SJCRH30 (cell line): ENCODE data around the gene ZNF320. TPM values are rescaled to one million over a fixed set of nuclear protein-coding genes. Genes with fewer than 3 reads are reported as not detected.
A peak's percentile ranks its signal among the peaks of the same experiment; 100 is the strongest.
"Not testable (repeated sequence)": the region's sequence is repeated elsewhere in the genome, so short reads cannot be mapped to it uniquely, and the experiment has no call there.

Experiments used
- DNase-seq, 2 experiments: peaks; one replicate each; pipeline ENCODE4 v3.0.0-alpha.2; 2015 to 2020
- H3K27ac ChIP-seq: fragments of 250-450 bp; sonication (Bioruptor Pico); 2 replicates; pipeline ENCODE4 v1.5.1; 2020; ENCODE audit warnings: mild to moderate bottlenecking, moderate library complexity
- H3K27me3 ChIP-seq: fragments of 250-450 bp; sonication (Bioruptor Pico); 2 replicates; pipeline ENCODE4 v1.5.1; 2020; ENCODE audit warnings: mild to moderate bottlenecking, moderate library complexity
- H3K36me3 ChIP-seq: fragments of 250-450 bp; sonication (Bioruptor Pico); 2 replicates; pipeline ENCODE4 v1.5.1; 2020; ENCODE audit warnings: mild to moderate bottlenecking, moderate library complexity
- H3K4me1 ChIP-seq: fragments of 250-450 bp; sonication (Bioruptor Pico); 2 replicates; pipeline ENCODE4 v1.5.1; 2020; ENCODE audit warnings: mild to moderate bottlenecking, moderate library complexity
- H3K4me3 ChIP-seq: fragments of 250-450 bp; sonication (Bioruptor Pico); 2 replicates; pipeline ENCODE4 v1.5.1; 2020; ENCODE audit warnings: mild to moderate bottlenecking, moderate library complexity
- H3K9me3 ChIP-seq: fragments of 250-450 bp; sonication (Bioruptor Pico); replicated peaks from 2 replicates; pipeline ENCODE4 v1.5.1; 2020; ENCODE audit warnings: mild to moderate bottlenecking, moderate library complexity
- total RNA-seq: library from RNA; depleted of rRNA; stranded (reverse); fragments of >200 nt; shearing (Covaris generic); gene quantifications from 2 replicates; pipeline ENCODE4 v1.2.3, GENCODE V29; 2014

ZNF320 gene
- total RNA-seq, 1 experiment from 2014 or later = 15.3 TPM

GRCh38 chr19:52936151-52936953 lies 38.9 kb upstream of the ZNF320 start:
- Histone ChIP-seq H3K27me3 (no peaks in the 10 kb centered on the region), H3K36me3 (peaks cover 9% of the 10 kb centered on the region), H3K4me3 (no peak overlapping the region), H3K9me3 (0 out of 2 replicates have a peak, but pooled peaks cover 2% of the 10 kb centered on the region), H3K4me1 (no peaks in the 10 kb centered on the region), H3K27ac (no peak overlapping the region)
- no peak for DNase-seq

GRCh38 chr19:52935434-52935833 lies 38.0 kb upstream of the ZNF320 start:
- Histone ChIP-seq H3K27ac (no peak overlapping the region), H3K4me1 (no peaks in the 10 kb centered on the region), H3K36me3 (peaks cover 10% of the 10 kb centered on the region), H3K4me3 (no peak overlapping the region), H3K9me3 (0 out of 2 replicates have a peak, but pooled peaks cover 2% of the 10 kb centered on the region), H3K27me3 (no peaks in the 10 kb centered on the region)
- DNase-seq = no peak

GRCh38 chr19:52924641-52925040 lies 27.2 kb upstream of the ZNF320 start:
- DNase-seq, H3K27me3 ChIP-seq, H3K9me3 ChIP-seq, H3K4me3 ChIP-seq, H3K4me1 ChIP-seq, H3K27ac ChIP-seq: not testable (repeated sequence)
- peaks cover 20% of the 10 kb centered on the region for H3K36me3 ChIP-seq

GRCh38 chr19:52923778-52924593 lies 26.6 kb upstream of the ZNF320 start:
- H3K9me3 ChIP-seq = no peaks in the 10 kb centered on the region
- no peak overlapping the region for H3K27ac ChIP-seq
- H3K4me3 ChIP-seq = peak overlapping the region; percentile 88
- no peaks in the 10 kb centered on the region; the same call in 1 of the 2 replicates for H3K4me1 ChIP-seq
- peak; percentile 10 to 16 for DNase-seq
- H3K27me3 ChIP-seq = no peaks in the 10 kb centered on the region
- peaks cover 17% of the 10 kb centered on the region for H3K36me3 ChIP-seq

GRCh38 chr19:52922841-52923777 lies 25.7 kb upstream of the ZNF320 start, which contains the start of gene ZNF888:
TSS of gene ZNF888 (minus strand) at chr19:52923428. CDS start at chr19:52917873, 5,555 bp downstream.
- peak; percentile 80 to 87 for DNase-seq
- H3K27ac ChIP-seq = peak within 1 kb of the TSS; percentile 78
- H3K4me3 ChIP-seq = peak within 1 kb of the TSS; percentile 88
- no peaks in the 10 kb centered on the region for H3K27me3 ChIP-seq
- H3K4me1 ChIP-seq = no peaks in the 10 kb centered on the region; the same call in 1 of the 2 replicates
- H3K9me3 ChIP-seq = no peaks in the 10 kb centered on the region
- peaks cover 11% of the 10 kb centered on the region; the same call in 1 of the 2 replicates for H3K36me3 ChIP-seq

GRCh38 chr19:52917531-52917930 lies 20.1 kb upstream of the ZNF320 start:
- Histone ChIP-seq H3K4me3 (no peak overlapping the region), H3K4me1 (no peaks in the 10 kb centered on the region), H3K36me3 (peaks cover 12% of the 10 kb centered on the region; the same call in 1 of the 2 replicates), H3K27me3 (no peaks in the 10 kb centered on the region), H3K27ac (no peak overlapping the region), H3K9me3 (no peaks in the 10 kb centered on the region)
- no peak for DNase-seq

- H3K36me3 ChIP-seq = peaks cover 37% of the 10 kb centered on the region
- no peak overlapping the region for H3K27ac ChIP-seq
- H3K4me1 ChIP-seq = no peaks in the 10 kb centered on the region
- no peak for DNase-seq
- H3K9me3 ChIP-seq = peaks cover 7% of the 10 kb centered on the region; the same call in 1 of the 2 replicates
- no peaks in the 10 kb centered on the region for H3K27me3 ChIP-seq
- no peak overlapping the region for H3K4me3 ChIP-seq
Measured at GRCh38 chr19:52910648-52911047, 13.2 kb upstream of the ZNF320 start.

- not testable (repeated sequence) for H3K27ac ChIP-seq, H3K4me1 ChIP-seq, DNase-seq, H3K9me3 ChIP-seq, H3K4me3 ChIP-seq, H3K27me3 ChIP-seq
- H3K36me3 ChIP-seq = peaks cover 21% of the 10 kb centered on the region
Measured at GRCh38 chr19:52904052-52904780, 6.8 kb upstream of the ZNF320 start.

- H3K27ac ChIP-seq = no peak overlapping the region
- H3K36me3 ChIP-seq = peaks cover 9% of the 10 kb centered on the region
Measured at GRCh38 chr19:52901842-52902241, 4.4 kb upstream of the ZNF320 start.

GRCh38 chr19:52898596-52898995 lies 1.2 kb upstream of the ZNF320 start:
- DNase-seq, H3K27ac ChIP-seq, H3K4me1 ChIP-seq, H3K9me3 ChIP-seq, H3K27me3 ChIP-seq, H3K4me3 ChIP-seq: not testable (repeated sequence)
- H3K36me3 ChIP-seq = peaks cover 15% of the 10 kb centered on the region

More at GRCh38 chr19:52901842-52902241, 4.4 kb upstream of the ZNF320 start:
- Histone ChIP-seq H3K4me1 (no peaks in the 10 kb centered on the region), H3K4me3 (no peak overlapping the region), H3K9me3 (peaks cover 1% of the 10 kb centered on the region; the same call in 1 of the 2 replicates), H3K27me3 (no peaks in the 10 kb centered on the region)
- DNase-seq = no peak

GRCh38 chr19:52898101-52898500 lies 666 bp upstream of the ZNF320 start:
- H3K4me1 ChIP-seq = no peaks in the 10 kb centered on the region
- H3K36me3 ChIP-seq = peaks cover 20% of the 10 kb centered on the region
- no peak for DNase-seq
- H3K27ac ChIP-seq = no peak overlapping the region
- H3K4me3 ChIP-seq = peak overlapping the region; percentile 72
- no peaks in the 10 kb centered on the region for H3K9me3 ChIP-seq
- H3K27me3 ChIP-seq = no peaks in the 10 kb centered on the region

- DNase-seq = peak; percentile 38 to 51
- H3K27me3 ChIP-seq = no peaks in the 10 kb centered on the region
- peaks cover 26% of the 10 kb centered on the region for H3K36me3 ChIP-seq
- peak overlapping the region; percentile 63 for H3K27ac ChIP-seq
- H3K4me1 ChIP-seq = no peaks in the 10 kb centered on the region
- H3K4me3 ChIP-seq = peak overlapping the region; percentile 72
- H3K9me3 ChIP-seq = no peaks in the 10 kb centered on the region
Measured at GRCh38 chr19:52896431-52897137, 851 bp downstream of the ZNF320 start.

GRCh38 chr19:52891336-52891735 lies 6.1 kb downstream of the ZNF320 start:
- Histone ChIP-seq H3K27ac (no peak overlapping the region), H3K4me1 (no peaks in the 10 kb centered on the region), H3K4me3 (no peak overlapping the region), H3K36me3 (peaks cover 60% of the 10 kb centered on the region), H3K27me3 (no peaks in the 10 kb centered on the region), H3K9me3 (no peaks in the 10 kb centered on the region)
- no peak for DNase-seq
